GM23338 (cell line): ENCODE results near the gene TSPEAR.

Experiments
- CREB1 ChIP-seq: fragments of 250-450 bp; sonication (Bioruptor Pico); IDR thresholded peaks from 2 replicates; pipeline ENCODE4 v1.5.0; 2020; ENCODE audit warnings: low read depth, mild to moderate bottlenecking, moderate library complexity
- EZH2 ChIP-seq: fragments of 200-600 bp; sonication (generic); IDR thresholded peaks from one replicate; pipeline ENCODE4 v1.8.0; 2017; ENCODE audit warnings: antibody characterized with exemption, mild to moderate bottlenecking, low read depth; ENCODE audit not compliant: unreplicated experiment
- TF ChIP-seq, protein P1 (sequence below), 2 experiments: fragments of 200-600 bp in 1 of 2; sonication (generic) in 1 of 2; conservative IDR thresholded peaks; 2 replicates each; pipeline versions ENCODE4 v1.5.1 to v1.6.1; 2016 to 2017; ENCODE audit warnings: antibody characterized with exemption in 2 of 2, low read depth in 2 of 2, mild to moderate bottlenecking in 2 of 2, moderate library complexity in 1 of 2
- TF ChIP-seq, protein P2 (sequence below): IDR thresholded peaks from 2 replicates; pipeline ENCODE4 v1.6.1; 2016; ENCODE audit warnings: antibody characterized with exemption

DNA sequence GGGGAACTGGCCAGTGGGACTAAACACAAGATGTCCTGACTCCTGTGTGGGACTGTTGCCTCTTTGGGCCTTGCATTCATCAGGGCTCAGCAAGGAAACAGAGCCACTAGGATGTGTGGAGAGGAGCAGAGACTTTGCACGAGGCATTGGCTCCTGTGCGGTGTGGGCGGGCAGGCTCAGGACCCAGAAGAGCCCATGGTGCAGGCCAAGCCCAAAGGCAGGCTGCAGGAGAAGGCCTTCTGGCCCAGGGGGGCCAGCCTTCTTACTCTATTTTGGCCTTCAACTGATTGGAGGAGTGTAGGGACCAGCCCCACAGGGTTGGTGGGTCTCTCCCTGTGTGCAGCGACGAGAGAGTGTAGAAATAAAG, 232.6 kb downstream of the TSPEAR start:
- TF ChIP-seq, protein P1, sequence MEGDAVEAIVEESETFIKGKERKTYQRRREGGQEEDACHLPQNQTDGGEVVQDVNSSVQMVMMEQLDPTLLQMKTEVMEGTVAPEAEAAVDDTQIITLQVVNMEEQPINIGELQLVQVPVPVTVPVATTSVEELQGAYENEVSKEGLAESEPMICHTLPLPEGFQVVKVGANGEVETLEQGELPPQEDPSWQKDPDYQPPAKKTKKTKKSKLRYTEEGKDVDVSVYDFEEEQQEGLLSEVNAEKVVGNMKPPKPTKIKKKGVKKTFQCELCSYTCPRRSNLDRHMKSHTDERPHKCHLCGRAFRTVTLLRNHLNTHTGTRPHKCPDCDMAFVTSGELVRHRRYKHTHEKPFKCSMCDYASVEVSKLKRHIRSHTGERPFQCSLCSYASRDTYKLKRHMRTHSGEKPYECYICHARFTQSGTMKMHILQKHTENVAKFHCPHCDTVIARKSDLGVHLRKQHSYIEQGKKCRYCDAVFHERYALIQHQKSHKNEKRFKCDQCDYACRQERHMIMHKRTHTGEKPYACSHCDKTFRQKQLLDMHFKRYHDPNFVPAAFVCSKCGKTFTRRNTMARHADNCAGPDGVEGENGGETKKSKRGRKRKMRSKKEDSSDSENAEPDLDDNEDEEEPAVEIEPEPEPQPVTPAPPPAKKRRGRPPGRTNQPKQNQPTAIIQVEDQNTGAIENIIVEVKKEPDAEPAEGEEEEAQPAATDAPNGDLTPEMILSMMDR (conservative IDR thresholded peaks at IDR 0.05; ENCODE audit: low read depth in 2 of 2), result no peak
- TF ChIP-seq, protein P2, sequence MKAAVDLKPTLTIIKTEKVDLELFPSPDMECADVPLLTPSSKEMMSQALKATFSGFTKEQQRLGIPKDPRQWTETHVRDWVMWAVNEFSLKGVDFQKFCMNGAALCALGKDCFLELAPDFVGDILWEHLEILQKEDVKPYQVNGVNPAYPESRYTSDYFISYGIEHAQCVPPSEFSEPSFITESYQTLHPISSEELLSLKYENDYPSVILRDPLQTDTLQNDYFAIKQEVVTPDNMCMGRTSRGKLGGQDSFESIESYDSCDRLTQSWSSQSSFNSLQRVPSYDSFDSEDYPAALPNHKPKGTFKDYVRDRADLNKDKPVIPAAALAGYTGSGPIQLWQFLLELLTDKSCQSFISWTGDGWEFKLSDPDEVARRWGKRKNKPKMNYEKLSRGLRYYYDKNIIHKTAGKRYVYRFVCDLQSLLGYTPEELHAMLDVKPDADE, result no peak
- no peak for TF ChIP-seq EZH2
- TF ChIP-seq CREB1, result no peak
